GM21381 (cell line): ENCODE data around the gene KCTD14.
"Not testable (repeated sequence)": the region's sequence is repeated elsewhere in the genome, so short reads cannot be mapped to it uniquely, and the experiment has no call there.

Experiments used
- ATAC-seq: cut with Tn5 transposase; IDR thresholded peaks from one replicate; pipeline ENCODE4 v1.9.1; 2021; ENCODE audit warnings: mild to moderate bottlenecking, moderate library complexity; ENCODE audit not compliant: unreplicated experiment

The KCTD14 gene

GRCh38 chr11:78025378-78025777, 2.3 kb upstream of the KCTD14 start:
- no peak for ATAC-seq

GRCh38 chr11:78023426-78023825, 350 bp upstream of the KCTD14 start:
- no peak for ATAC-seq

DNA sequence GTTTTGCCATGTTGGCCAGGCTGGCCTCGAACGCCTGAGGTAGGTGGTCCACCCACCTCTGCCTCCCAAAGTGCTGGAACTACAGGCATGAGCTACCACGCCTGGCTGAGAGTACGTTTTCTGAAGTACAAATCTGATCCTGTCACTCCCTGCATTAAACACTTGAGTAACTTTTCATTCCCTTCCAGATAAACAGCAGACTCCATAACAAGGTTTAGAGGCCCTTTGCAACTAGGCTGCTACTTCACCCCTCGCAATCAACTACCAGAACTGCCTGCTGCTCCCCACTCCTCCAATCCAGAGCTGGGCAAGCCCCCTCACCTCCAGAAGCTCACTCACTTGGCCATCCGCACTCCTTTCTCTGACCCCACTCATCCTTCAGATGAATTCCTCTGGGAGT, 1.5 kb downstream of the KCTD14 start:
- no peak for ATAC-seq

DNA sequence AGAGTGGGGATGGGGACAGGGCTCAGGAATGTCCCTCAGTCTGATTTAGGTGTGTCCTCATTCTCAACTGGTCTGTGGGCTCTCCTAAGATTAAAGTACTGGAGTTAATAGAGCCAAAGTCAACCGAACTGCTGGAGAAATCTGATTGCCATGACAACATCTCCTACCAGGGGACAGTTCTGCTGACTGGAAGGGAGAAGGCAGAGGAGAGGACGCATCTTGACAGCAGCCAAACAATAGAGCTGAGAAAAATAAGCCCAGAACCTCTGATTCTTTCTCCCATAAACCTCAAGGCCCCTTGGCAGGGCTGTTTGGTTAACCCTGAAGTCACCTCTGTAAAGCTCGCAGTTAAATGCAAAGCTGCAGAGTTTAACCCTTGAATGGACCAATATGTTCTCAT, 2.8 kb downstream of the KCTD14 start:
- ATAC-seq: no peak

GRCh38 chr11:78019808-78020207, 3.3 kb downstream of the KCTD14 start:
- no peak for ATAC-seq

DNA sequence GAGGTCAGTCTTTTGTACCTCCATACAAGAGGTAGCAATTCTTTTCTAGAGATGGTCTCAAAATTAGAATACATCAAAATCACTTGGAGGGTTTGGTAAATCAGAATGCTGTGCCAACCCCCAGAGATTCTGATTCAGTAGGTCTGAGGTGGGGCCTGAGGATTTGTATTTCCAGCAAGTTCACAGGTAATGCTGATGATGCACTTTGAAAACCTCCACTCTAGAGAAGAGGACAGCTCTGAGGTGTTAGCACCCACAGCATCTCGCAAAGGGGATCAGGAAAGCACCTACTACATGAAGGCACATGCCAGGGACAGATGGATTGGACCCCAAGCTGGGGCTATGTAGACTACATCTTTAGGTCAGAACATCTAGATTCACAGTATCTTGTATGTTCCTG, 7.2 kb downstream of the KCTD14 start:
- no peak for ATAC-seq

DNA sequence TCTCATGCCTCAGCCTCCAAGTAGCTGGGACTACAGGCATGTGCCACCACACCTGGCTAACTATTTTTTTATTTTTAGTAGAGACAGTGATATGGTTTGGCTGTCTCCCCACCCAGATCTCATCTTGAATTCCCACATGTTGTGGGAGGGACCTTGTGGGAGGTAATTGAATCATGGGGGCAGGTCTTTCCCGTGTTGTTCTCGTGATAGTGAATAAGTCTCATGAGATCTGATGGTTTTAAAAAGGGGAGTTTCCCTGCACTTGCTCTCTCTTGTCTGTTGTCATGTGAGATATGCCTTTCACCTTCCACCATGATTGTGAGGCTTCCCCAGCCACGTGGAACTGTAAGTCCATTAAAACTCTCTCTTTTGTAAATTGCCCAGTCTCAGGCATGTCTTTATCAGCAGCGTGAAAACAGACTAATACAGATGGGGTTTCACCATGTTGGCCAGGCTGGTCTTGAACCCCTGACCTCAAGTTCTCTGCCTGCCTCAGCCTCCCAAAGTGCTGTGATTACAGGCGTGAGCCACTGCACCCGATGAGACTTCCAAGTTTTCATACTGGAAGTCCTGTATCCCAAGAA, 8.0 kb downstream of the KCTD14 start:
- ATAC-seq: not testable (repeated sequence)

GRCh38 chr11:78011301-78011700, 11.8 kb downstream of the KCTD14 start:
- no peak for ATAC-seq

GRCh38 chr11:78010755-78011154, 12.3 kb downstream of the KCTD14 start:
- no peak for ATAC-seq

DNA sequence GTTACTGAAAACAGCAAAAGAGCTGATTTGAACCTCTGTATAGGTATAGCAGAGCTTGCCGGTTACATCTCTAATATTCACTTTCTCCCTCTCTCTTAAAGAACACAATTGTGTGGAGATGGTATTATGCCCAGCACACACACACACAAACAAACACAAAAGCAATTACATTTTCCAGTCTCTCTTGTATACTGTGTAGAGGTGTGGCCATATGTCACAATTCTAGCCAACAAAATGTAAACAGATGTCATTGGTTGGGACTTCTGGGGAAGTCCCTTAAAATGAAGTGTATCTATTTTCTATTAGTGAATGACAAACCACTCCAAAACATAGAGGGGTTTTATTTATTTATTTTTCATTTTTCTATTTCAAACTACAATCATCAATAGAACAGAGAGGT, 12.8 kb downstream of the KCTD14 start:
- ATAC-seq: no peak

DNA sequence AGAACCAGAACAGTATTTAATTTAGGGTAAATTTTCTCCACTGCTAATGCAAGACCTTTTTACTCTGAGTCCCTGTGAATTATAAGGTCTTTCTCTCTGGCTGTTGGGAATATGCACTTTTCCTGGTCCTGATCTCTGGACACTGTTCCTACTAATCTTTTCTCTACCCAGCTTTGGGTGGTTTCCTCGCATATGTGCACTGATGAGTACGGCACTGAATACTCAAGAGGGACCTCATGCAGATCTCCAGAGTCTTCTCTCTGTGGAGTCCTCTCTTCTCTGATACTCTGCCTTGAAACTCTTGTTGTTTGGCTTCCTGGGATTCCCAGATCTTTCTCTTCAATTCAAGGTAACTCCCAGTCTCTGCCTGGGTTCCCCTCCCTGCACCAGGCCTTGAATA, 14.0 kb downstream of the KCTD14 start:
- ATAC-seq: no peak

DNA sequence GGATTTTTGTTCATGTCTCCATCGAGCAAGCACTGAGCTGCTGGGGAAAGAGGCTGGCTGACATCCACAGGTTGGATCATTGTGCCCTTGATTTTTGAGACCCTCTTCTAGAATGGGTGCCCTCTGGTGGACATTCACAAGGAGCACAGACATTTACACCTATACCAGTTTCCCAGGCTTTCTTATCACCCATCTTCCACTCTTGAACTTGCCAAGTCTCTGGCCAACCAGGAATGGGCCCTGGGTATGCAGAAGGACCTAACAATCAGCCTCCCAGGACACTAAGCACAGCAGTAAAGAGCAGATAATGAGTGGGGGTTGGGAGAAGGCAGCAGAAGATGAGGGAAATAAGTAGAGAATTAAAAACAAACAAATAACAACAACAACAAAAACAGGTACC, 22.9 kb downstream of the KCTD14 start:
- peak; percentile 55 for ATAC-seq

DNA sequence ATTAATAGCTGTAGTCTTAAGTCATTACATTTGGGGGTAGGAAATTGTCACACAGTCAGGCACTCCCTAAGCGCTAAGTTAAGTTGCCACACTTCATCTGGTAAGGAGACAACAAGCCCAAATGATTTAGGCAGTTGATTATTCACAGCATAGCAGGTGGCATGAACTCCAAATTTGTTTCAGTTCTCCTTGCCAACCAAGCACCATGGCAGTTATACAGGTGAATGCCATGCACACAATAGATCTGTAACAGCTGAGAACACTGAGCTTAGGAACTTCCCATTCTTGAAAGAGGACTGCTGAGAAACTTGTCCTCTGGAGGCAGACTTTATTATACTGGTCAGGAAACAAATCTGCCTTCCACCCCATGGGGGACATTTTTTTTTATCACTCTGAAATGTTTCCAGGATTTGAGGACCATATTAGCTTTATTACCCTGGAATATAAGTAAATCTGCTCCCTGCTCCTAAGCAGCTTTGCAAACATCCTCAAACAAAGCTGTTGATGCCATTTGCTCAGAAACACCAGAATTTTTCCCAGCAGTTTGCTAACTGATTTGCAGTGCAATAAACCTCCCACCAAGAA, 23.5 kb downstream of the KCTD14 start:
- ATAC-seq: no peak

GRCh38 chr11:77994434-77995362, 28.4 kb downstream of the KCTD14 start, which contains the start of gene INTS4:
Gene INTS4, minus strand, starts transcription at chr11:77994668. Its CDS starts 25 bp downstream, at chr11:77994643.
- peak; percentile 98 for ATAC-seq

- ATAC-seq: no peak
Measured at GRCh38 chr11:77993902-77994301, 29.2 kb downstream of the KCTD14 start.

DNA sequence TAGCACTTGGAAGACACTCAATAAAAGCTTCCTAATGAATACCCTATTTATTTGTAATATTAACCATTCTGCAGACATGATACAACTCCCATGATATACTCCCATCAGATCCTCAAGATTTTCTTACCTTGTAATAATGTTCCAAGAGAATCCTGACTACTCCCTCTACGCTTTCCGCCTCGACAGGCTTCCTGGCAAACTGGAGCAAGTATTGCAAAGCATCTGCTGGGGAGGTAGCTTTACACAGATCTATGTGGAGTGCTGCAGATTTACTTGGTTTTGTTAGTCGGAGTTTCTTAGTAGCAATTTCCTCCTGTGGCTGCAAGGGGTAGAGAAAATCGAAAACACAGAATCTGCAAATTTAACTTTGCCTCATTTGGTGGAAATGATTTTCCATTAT, 32.1 kb downstream of the KCTD14 start:
- ATAC-seq: no peak

- ATAC-seq: not testable (repeated sequence)
Measured at GRCh38 chr11:77986456-77986855, 36.6 kb downstream of the KCTD14 start.

DNA sequence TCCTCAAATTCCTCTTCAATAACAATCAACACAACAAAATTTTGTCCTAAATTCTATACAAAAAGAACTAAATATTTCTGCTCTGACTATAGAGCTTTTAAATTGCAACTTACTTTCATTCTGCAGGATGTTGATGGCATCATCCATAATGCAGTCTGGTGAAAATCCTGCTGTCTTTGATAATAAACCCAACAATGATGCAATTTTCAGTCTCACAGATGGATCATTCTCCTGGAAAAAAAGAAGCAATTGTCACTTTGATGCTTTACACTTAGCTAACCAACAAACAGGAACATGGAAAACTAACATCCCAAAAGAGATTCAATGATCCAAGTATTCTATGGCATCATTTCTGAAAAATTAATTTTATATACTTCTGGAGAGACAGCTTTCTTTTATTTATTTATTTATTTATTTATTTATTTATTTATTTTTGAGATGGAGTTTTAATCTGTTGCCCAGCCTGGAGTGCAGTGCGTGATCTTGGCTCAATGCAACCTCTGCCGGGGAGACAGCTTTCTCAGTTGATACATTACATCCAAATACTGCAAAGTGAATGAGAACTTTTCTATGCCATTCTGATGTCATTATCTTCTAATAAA, 41.6 kb downstream of the KCTD14 start:
- no peak for ATAC-seq

- ATAC-seq: peak; percentile 70
Measured at GRCh38 chr11:77968337-77968736, 54.7 kb downstream of the KCTD14 start.

- no peak for ATAC-seq
Measured at GRCh38 chr11:77967753-77968152, 55.3 kb downstream of the KCTD14 start.

DNA sequence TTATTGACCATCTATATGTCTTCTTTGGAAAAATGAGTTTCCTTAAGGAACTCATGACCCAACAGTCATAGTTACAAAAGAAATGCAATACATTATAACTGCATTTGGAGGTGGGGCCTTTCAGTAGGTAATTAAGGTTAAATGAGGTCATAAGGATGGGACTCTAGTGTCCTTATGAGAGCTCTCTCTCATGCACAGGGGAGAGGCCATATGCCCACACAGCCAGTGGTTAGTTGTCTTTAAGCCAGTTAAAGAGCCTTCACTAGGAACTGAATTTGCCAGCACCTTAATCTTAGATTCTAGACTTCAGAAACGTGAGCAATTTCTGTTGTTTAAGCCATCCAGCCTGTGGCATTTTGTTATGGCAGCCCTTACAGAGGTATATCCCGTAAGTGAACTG, 56.0 kb downstream of the KCTD14 start:
- ATAC-seq: no peak

DNA sequence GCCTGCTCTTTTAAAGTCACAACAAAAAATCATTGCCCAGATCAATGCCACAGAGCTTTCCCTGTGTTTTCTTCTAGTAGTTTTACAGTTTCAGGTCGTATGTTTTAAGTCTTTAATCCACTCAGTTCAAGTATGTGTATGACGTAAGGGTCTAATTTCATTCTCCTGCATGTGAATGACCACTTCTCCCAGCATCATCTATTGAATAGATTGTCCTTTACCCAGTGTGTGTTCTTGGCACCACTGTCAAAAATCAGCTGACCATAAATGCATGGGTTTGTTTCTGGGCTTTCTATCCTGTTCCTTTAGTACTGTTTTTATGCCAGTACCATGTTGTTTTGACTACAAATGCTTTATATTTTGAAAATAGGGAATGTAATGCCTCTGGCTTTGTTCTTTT, 56.7 kb downstream of the KCTD14 start:
- ATAC-seq: no peak
